Keratinocyte (primary cell): Measurements from ENCODE around the gene RBM24. TPM values are rescaled to one million over a fixed set of nuclear protein-coding genes. Genes with fewer than 3 reads are reported as not detected.

Experiments used
- DNase-seq: peaks from one replicate; pipeline ENCODE4 v3.0.0-alpha.2; 2011; ENCODE audit warnings: low read depth, missing footprints, low spot score
- FAIRE-seq: peaks from 2 replicates; lab custom pipeline; 2011; peaks lifted over from hg19 to GRCh38; lab: Jason Lieb, UNC
- H2AFZ ChIP-seq: 2 replicates; pipeline ENCODE4 v1.6.0; 2012; ENCODE audit warnings: low read length, control low read depth, inconsistent platforms; ENCODE audit not compliant: control insufficient read depth
- H3K27ac ChIP-seq: 2 replicates; pipeline ENCODE4 v1.5.1; 2011; ENCODE audit warnings: low read length; ENCODE audit not compliant: control insufficient read depth, insufficient read depth
- H3K27me3 ChIP-seq: 3 replicates; pipeline ENCODE4 v1.6.0; 2011; ENCODE audit warnings: low read length; ENCODE audit not compliant: control insufficient read depth, insufficient read depth; ENCODE audit errors: extremely low read depth
- H3K36me3 ChIP-seq, 2 experiments: 2 replicates in 1 of 2; 3 replicates in 1 of 2; pipeline ENCODE4 v1.5.1; 2011; ENCODE audit warnings: low read length in 2 of 2, mild to moderate bottlenecking in 1 of 2; ENCODE audit not compliant: control insufficient read depth in 2 of 2, insufficient read depth in 2 of 2; ENCODE audit errors: extremely low read depth in 1 of 2
- H3K4me1 ChIP-seq: 3 replicates; pipeline ENCODE4 v1.5.1; 2011; ENCODE audit warnings: low read length; ENCODE audit not compliant: control insufficient read depth, insufficient read depth; ENCODE audit errors: extremely low read depth
- H3K4me2 ChIP-seq: 3 replicates; pipeline ENCODE4 v1.6.0; 2011; ENCODE audit warnings: low read depth, low read length; ENCODE audit not compliant: control insufficient read depth, insufficient read depth; ENCODE audit errors: extremely low read depth
- H3K4me3 ChIP-seq, 3 experiments: fragments of 200-600 bp in 1 of 3; sonication (generic) in 1 of 3; 2 replicates in 2 of 3; 3 replicates in 1 of 3; pipeline ENCODE4 v1.5.1; 2011 to 2016; ENCODE audit warnings: low read length in 3 of 3, mild to moderate bottlenecking in 3 of 3, control low read depth in 2 of 3, inconsistent platforms in 1 of 3, low read depth in 1 of 3, mixed read lengths in 1 of 3, mixed run types in 1 of 3, moderate library complexity in 1 of 3; ENCODE audit not compliant: control insufficient read depth in 2 of 3, insufficient read depth in 2 of 3; ENCODE audit errors: extremely low read depth in 1 of 3
- H3K79me2 ChIP-seq: 2 replicates; pipeline ENCODE4 v1.6.0; 2012; ENCODE audit warnings: low read length; ENCODE audit not compliant: control insufficient read depth, insufficient read depth
- H3K9ac ChIP-seq: 3 replicates; pipeline ENCODE4 v1.6.0; 2011; ENCODE audit warnings: low read length; ENCODE audit not compliant: control insufficient read depth, insufficient read depth; ENCODE audit errors: extremely low read depth
- H3K9me1 ChIP-seq: 3 replicates; pipeline ENCODE4 v1.6.0; 2011; ENCODE audit warnings: low read length; ENCODE audit not compliant: control insufficient read depth, insufficient read depth; ENCODE audit errors: extremely low read depth
- H3K9me3 ChIP-seq: 2 replicates; pipeline ENCODE4 v1.5.1; 2012; ENCODE audit warnings: low read depth, low read length; ENCODE audit not compliant: control insufficient read depth
- H4K20me1 ChIP-seq: 3 replicates; pipeline ENCODE4 v1.6.0; 2011; ENCODE audit warnings: low read length; ENCODE audit not compliant: control insufficient read depth, insufficient read depth; ENCODE audit errors: extremely low read depth
- CTCF ChIP-seq, 3 experiments: IDR thresholded peaks in 1 of 3; conservative IDR thresholded peaks in 1 of 3; optimal IDR thresholded peaks in 1 of 3; 2 replicates in 2 of 3; 3 replicates in 1 of 3; pipeline versions ENCODE3 to v1.5.1; 2011; ENCODE audit warnings: low read length in 3 of 3, mild to moderate bottlenecking in 3 of 3, moderate library complexity in 2 of 3, control low read depth in 1 of 3, inconsistent platforms in 1 of 3; ENCODE audit not compliant: insufficient read depth in 2 of 3; ENCODE audit errors: extremely low read depth in 1 of 3
- EZH2 ChIP-seq: IDR thresholded peaks from one replicate; pipeline ENCODE4 v1.6.1; 2012; ENCODE audit warnings: inconsistent platforms, mild to moderate bottlenecking, low read length, moderate library complexity
- dilution Hi-C: fragments of 300-500 bp; cut with MboI; formaldehyde crosslinking; loops from one replicate; pipeline ENCODE4 v1.7.0; 2020; ENCODE audit warnings: low sequenced_read_pairs; ENCODE audit not compliant: extremely low pct_ligation_motif_present
- polyA plus RNA-seq, 5 experiments: library from polyadenylated mRNA; depleted of rRNA in 3 of 5; stranded (reverse) in 3 of 5; stranded (forward) in 1 of 5; unstranded in 1 of 5; fragments of >200 nt; gene quantifications; 1 replicate in 1 of 5; 2 replicates in 3 of 5; 3 replicates in 1 of 5; pipeline versions ENCODE4 v1.2.1 to v1.2.3, GENCODE V29; 2011 to 2012; ENCODE audit warnings: missing spikeins in 2 of 5, low read depth in 1 of 5, low replicate concordance in 1 of 5

The RBM24 gene
- polyA plus RNA-seq, 1 donor (not counting 4 experiments of a cell fraction or from before 2014, with no cell fraction given), result 1.3 TPM

GRCh38 chr6:17334265-17334664 is 53.1 kb downstream of the RBM24 start:
- Histone ChIP-seq H3K4me3 (no peak overlapping the region), H3K9me3 (no peaks in the 10 kb centered on the region), H4K20me1 (no peaks in the 10 kb centered on the region), H3K4me2 (no peak overlapping the region), H3K27ac (no peak overlapping the region), H3K79me2 (no peaks in the 10 kb centered on the region), H3K4me1 (no peaks in the 10 kb centered on the region), H2AFZ (no peak overlapping the region), H3K36me3 (no peaks in the 10 kb centered on the region), H3K27me3 (no peaks in the 10 kb centered on the region), H3K9ac (no peak overlapping the region), H3K9me1 (no peaks in the 10 kb centered on the region)
- DNase-seq, result no peak
- TF ChIP-seq CTCF (optimal IDR thresholded peaks at IDR 0.05 in 1 of 3, IDR thresholded peaks at IDR 0.05 in 1 of 3, conservative IDR thresholded peaks at IDR 0.05 in 1 of 3; ENCODE audit: extremely low read depth in 1 of 3, insufficient read depth in 2 of 3, low read length in 3 of 3), result no peak
- TF ChIP-seq EZH2, result no peak
- dilution Hi-C loops, result no loop called here
- no peak for FAIRE-seq

GRCh38 chr6:17336425-17336824 is 55.3 kb downstream of the RBM24 start:
- FAIRE-seq, result no peak
- Histone ChIP-seq H3K36me3 (no peaks in the 10 kb centered on the region), H2AFZ (no peak overlapping the region), H3K9me1 (no peaks in the 10 kb centered on the region), H4K20me1 (no peaks in the 10 kb centered on the region), H3K27ac (no peak overlapping the region), H3K79me2 (no peaks in the 10 kb centered on the region), H3K4me1 (peaks cover under 1% of the 10 kb centered on the region), H3K9ac (no peak overlapping the region), H3K9me3 (no peaks in the 10 kb centered on the region), H3K4me3 (no peak overlapping the region), H3K4me2 (no peak overlapping the region), H3K27me3 (no peaks in the 10 kb centered on the region)
- dilution Hi-C loops, result no loop called here
- no peak for DNase-seq
- TF ChIP-seq CTCF (optimal IDR thresholded peaks at IDR 0.05 in 1 of 3, IDR thresholded peaks at IDR 0.05 in 1 of 3, conservative IDR thresholded peaks at IDR 0.05 in 1 of 3; ENCODE audit: extremely low read depth in 1 of 3, insufficient read depth in 2 of 3, low read length in 3 of 3) (no peak), EZH2 (no peak)
